Endothelial cell of umbilical vein (primary cell): ENCODE data around the gene CLEC4A. TPM values are rescaled to one million over a fixed set of nuclear protein-coding genes. Genes with fewer than 3 reads are reported as not detected.

Experiments
- Bru-seq: library from RNA; stranded (reverse); fragments of 400-500 nt; gene quantifications from one replicate; lab custom pipeline; 2021; lab: Mats Ljungman, UMichigan
- BruChase-seq, 2 experiments: library from RNA; stranded (reverse); fragments of 400-500 nt; gene quantifications; one replicate each; lab custom pipeline; 2021; lab: Mats Ljungman, UMichigan
- BruUV-seq: library from RNA; stranded (reverse); fragments of 400-500 nt; replicated peaks from 2 replicates; lab custom pipeline; 2021; lab: Mats Ljungman, UMichigan
- CTCF ChIA-PET: fragments of 300-600, 350-600 bp; sonication (Branson Sonifier 250); formaldehyde crosslinking; loops from one replicate; lab custom pipeline; 2021; ENCODE audit warnings: antibody characterized with exemption, inconsistent platforms; lab: Charles Lee
- POLR2A ChIA-PET: fragments of 300-600, 350-600 bp; sonication (Branson Sonifier 250); formaldehyde crosslinking; loops from one replicate; lab custom pipeline; 2021; ENCODE audit warnings: antibody characterized with exemption, inconsistent platforms; lab: Charles Lee
- DNase-seq: peaks from one replicate; pipeline ENCODE4 v3.0.0-alpha.2; 2011; ENCODE audit warnings: low read depth, low spot score
- FAIRE-seq: peaks from 2 replicates; lab custom pipeline; 2011; peaks lifted over from hg19 to GRCh38; lab: Jason Lieb, UNC
- H2AFZ ChIP-seq: 2 replicates; pipeline ENCODE4 v1.6.0; 2012; ENCODE audit warnings: low read depth, low read length, control low read depth, inconsistent platforms
- H3K27ac ChIP-seq: 2 replicates; pipeline ENCODE4 v1.5.1; 2011; ENCODE audit warnings: low read depth, mild to moderate bottlenecking, control low read depth, low read length, moderate library complexity; ENCODE audit not compliant: insufficient read depth
- H3K27me3 ChIP-seq, 2 experiments: 2 replicates each; pipeline versions ENCODE4 v1.6.0 to v1.6.1; 2011; ENCODE audit warnings: low read length in 2 of 2, mixed read lengths in 1 of 2; ENCODE audit not compliant: control insufficient read depth in 2 of 2, insufficient read depth in 2 of 2
- H3K36me3 ChIP-seq, 2 experiments: 2 replicates in 1 of 2; 3 replicates in 1 of 2; pipeline ENCODE4 v1.5.1; 2011; ENCODE audit warnings: low read length in 2 of 2, mild to moderate bottlenecking in 1 of 2, moderate library complexity in 1 of 2; ENCODE audit not compliant: control insufficient read depth in 2 of 2, insufficient read depth in 2 of 2; ENCODE audit errors: extremely low read depth in 1 of 2
- H3K4me1 ChIP-seq: 3 replicates; pipeline ENCODE4 v1.5.1; 2011; ENCODE audit warnings: mild to moderate bottlenecking, low read length; ENCODE audit not compliant: control insufficient read depth, insufficient read depth; ENCODE audit errors: extremely low read depth
- H3K4me2 ChIP-seq: 2 replicates; pipeline ENCODE4 v1.6.1; 2011; ENCODE audit warnings: low read length, control low read depth, mixed read lengths; ENCODE audit not compliant: insufficient read depth
- H3K4me3 ChIP-seq, 3 experiments: fragments of 200-600 bp in 1 of 3; sonication (generic), shearing (Covaris generic) in 1 of 3; replicated peaks in 1 of 3; 2 replicates each; pipeline ENCODE4 v1.5.1; 2011 to 2016; ENCODE audit warnings: control low read depth in 3 of 3, low read length in 3 of 3, mild to moderate bottlenecking in 2 of 3, inconsistent platforms in 1 of 3, low read depth in 1 of 3, moderate library complexity in 1 of 3; ENCODE audit not compliant: insufficient read depth in 1 of 3
- H3K79me2 ChIP-seq: 2 replicates; pipeline ENCODE4 v1.6.0; 2012; ENCODE audit warnings: low read length, inconsistent platforms; ENCODE audit not compliant: control insufficient read depth, insufficient read depth
- H3K9ac ChIP-seq: replicated peaks from 2 replicates; pipeline ENCODE3; 2011; ENCODE audit warnings: low read length, control low read depth; ENCODE audit not compliant: insufficient read depth; ENCODE audit errors: extremely low read depth
- H3K9me1 ChIP-seq: replicated peaks from 3 replicates; pipeline ENCODE4 v1.6.0; 2011; ENCODE audit warnings: mild to moderate bottlenecking, low read length; ENCODE audit not compliant: control insufficient read depth, insufficient read depth; ENCODE audit errors: extremely low read depth
- H3K9me3 ChIP-seq: replicated peaks from 2 replicates; pipeline ENCODE4 v1.5.1; 2012; ENCODE audit warnings: low read length, inconsistent platforms; ENCODE audit not compliant: control insufficient read depth, insufficient read depth
- H4K20me1 ChIP-seq: replicated peaks from 2 replicates; pipeline ENCODE3; 2011; ENCODE audit warnings: mild to moderate bottlenecking, low read length; ENCODE audit not compliant: control insufficient read depth, insufficient read depth; ENCODE audit errors: extremely low read depth
- CTCF ChIP-seq, 2 donors: IDR thresholded peaks; 1 replicate in 1 of 2; 2 replicates in 1 of 2; pipeline ENCODE4 v1.5.1; 2011; ENCODE audit warnings: low read length in 2 of 2, mild to moderate bottlenecking in 2 of 2, moderate library complexity in 2 of 2, control low read depth in 1 of 2, inconsistent platforms in 1 of 2, low read depth in 1 of 2; ENCODE audit not compliant: insufficient read depth in 1 of 2; ENCODE audit errors: extremely low read depth in 1 of 2
- EZH2 ChIP-seq: IDR thresholded peaks from 2 replicates; pipeline ENCODE4 v1.6.1; 2012; ENCODE audit warnings: borderline replicate concordance, low read depth, mild to moderate bottlenecking, moderate library complexity, low read length, inconsistent platforms; ENCODE audit not compliant: severe bottlenecking
- FOS ChIP-seq: IDR thresholded peaks from 2 replicates; pipeline ENCODE4 v1.6.1; 2011; ENCODE audit warnings: mild to moderate bottlenecking, low read length, moderate library complexity, borderline replicate concordance; ENCODE audit not compliant: insufficient read depth
- GATA2 ChIP-seq: IDR thresholded peaks from 2 replicates; pipeline ENCODE4 v1.7.0; 2011; ENCODE audit warnings: low read depth, mild to moderate bottlenecking, moderate library complexity, mixed read lengths, low read length; ENCODE audit not compliant: insufficient read length, insufficient read depth
- JUN ChIP-seq: IDR thresholded peaks from 2 replicates; pipeline ENCODE4 v1.6.1; 2011; ENCODE audit warnings: borderline replicate concordance, low read depth; ENCODE audit not compliant: insufficient read length, insufficient read depth
- MAX ChIP-seq: IDR thresholded peaks from 2 replicates; pipeline ENCODE4 v1.6.1; 2011; ENCODE audit not compliant: insufficient read depth, insufficient read length
- MYC ChIP-seq: IDR thresholded peaks from one replicate; pipeline ENCODE4 v1.6.1; 2011; ENCODE audit warnings: mild to moderate bottlenecking, low read depth, low read length
- POLR2A ChIP-seq: IDR thresholded peaks from 2 replicates; pipeline ENCODE4 v1.6.1; 2012; ENCODE audit warnings: low read depth, mild to moderate bottlenecking, control low read depth, low read length
- POLR2AphosphoS5 ChIP-seq: IDR thresholded peaks from 2 replicates; pipeline ENCODE4 v1.6.1; 2012; ENCODE audit warnings: low read depth, mild to moderate bottlenecking, control low read depth, low read length, moderate library complexity; ENCODE audit not compliant: insufficient read depth
- dilution Hi-C: fragments of 300-500 bp; cut with MboI; formaldehyde crosslinking; loops from one replicate; pipeline ENCODE4 v1.15.0; 2019; ENCODE audit warnings: low sequenced_read_pairs; ENCODE audit not compliant: extremely low pct_ligation_motif_present
- intact Hi-C: fragments of 100-400 bp; cut with micrococcal nuclease; formaldehyde crosslinking; loops from one replicate; pipeline ENCODE4 v1.10.0; 2022
- long read RNA-seq: library from polyadenylated mRNA; stranded (forward); transcript quantifications from one replicate; pipeline ENCODE4 v2.0.0, GENCODE V29; 2021
- polyA minus RNA-seq, 3 experiments: library from RNA; depleted of rRNA, polyadenylated mRNA; stranded (reverse); fragments of >200 nt; gene quantifications; 1 replicate in 1 of 3; 2 replicates in 2 of 3; pipeline ENCODE4 v1.2.3, GENCODE V29; 2011
- polyA plus RNA-seq, 4 experiments: library from polyadenylated mRNA; depleted of rRNA in 3 of 4; stranded (reverse) in 3 of 4; unstranded in 1 of 4; fragments of >200 nt; gene quantifications; 2 replicates each; pipeline versions ENCODE4 v1.2.1 to v1.2.3, GENCODE V29; 2011 to 2012; ENCODE audit warnings: missing spikeins in 1 of 4
- total RNA-seq: library from RNA; stranded (reverse); gene quantifications from 2 replicates; pipeline ENCODE4 v1.2.3, GENCODE V29; 2021

Gene CLEC4A
- total RNA-seq: 0.86 and 0.95 TPM in 2 replicates
- 0.52 and 0.68 TPM in 2 replicates for polyA plus RNA-seq
- 0.20 TPM in 1 of 2 replicates, not detected in the other for polyA plus RNA-seq (2011; cell fraction: cytosol; rRNA removed)
- polyA plus RNA-seq (2011; cell fraction: nucleus; rRNA removed): 1.5 and 2.1 TPM in 2 replicates
- polyA plus RNA-seq (2012): 0.30 and 0.59 TPM in 2 replicates
- polyA minus RNA-seq: 0.53 TPM in 1 of 2 replicates, not detected in the other
- polyA minus RNA-seq (2011; cell fraction: cytosol; rRNA and poly(A)+ RNA removed): not detected
- polyA minus RNA-seq (2011; cell fraction: nucleus; rRNA and poly(A)+ RNA removed): 0.58 TPM in 1 of 2 replicates, not detected in the other
- Bru-seq, nascent RNA: percentile 32 among the genes with signal in this experiment
- BruChase-seq, experiment 1, labeled RNA remaining after a 6-hour chase: percentile 75 among the genes with signal in this experiment
- BruChase-seq, experiment 2, labeled RNA remaining after a 2-hour chase: percentile 69 among the genes with signal in this experiment
- long read RNA-seq: 0 reads

- H3K9me1 ChIP-seq: no peaks in the 10 kb centered on the region
- FAIRE-seq: no peak
- no peaks in the 10 kb centered on the region for H3K4me1 ChIP-seq
- POLR2A ChIA-PET: interaction anchor here (0.6 kb wide), 1 partner anchor 268 kb away, joined by 3 read pairs; no protein-coding TSS in a partner anchor
- H3K9ac ChIP-seq: no peak within 1 kb of the TSS
- intact Hi-C loops (no loop called here), dilution Hi-C loops (no loop called here)
- no peak within 1 kb of the TSS for H2AFZ ChIP-seq
- no peak within 1 kb of the TSS for H3K27ac ChIP-seq
- H3K4me3 ChIP-seq: no peak within 1 kb of the TSS
- no peaks in the 10 kb centered on the region for H3K27me3 ChIP-seq
- DNase-seq: no peak
- H3K36me3 ChIP-seq: no peaks in the 10 kb centered on the region
- no peaks in the 10 kb centered on the region for H3K79me2 ChIP-seq
- no TSS peak for BruUV-seq
- CTCF ChIA-PET: interaction anchor here (1.4 kb wide), 1 partner anchor 14 kb away, joined by 4 read pairs; no protein-coding TSS in a partner anchor
- H3K9me3 ChIP-seq: no peaks in the 10 kb centered on the region
- no peak within 1 kb of the TSS for H3K4me2 ChIP-seq
- H4K20me1 ChIP-seq: no peaks in the 10 kb centered on the region
- TF ChIP-seq EZH2 (no peak), MYC (no peak), FOS (no peak), POLR2AphosphoS5 (no peak), JUN (no peak), CTCF (IDR thresholded peaks at IDR 0.05; ENCODE audit: extremely low read depth in 1 of 2, insufficient read depth in 1 of 2, low read depth in 1 of 2, low read length in 2 of 2) (no peak), MAX (no peak), GATA2 (no peak), POLR2A (no peak)
Measured at GRCh38 chr12:8123124-8123912, at the start of gene CLEC4A. Gene CLEC4A (plus strand): TSS chr12:8123617. CDS start chr12:8123879, 262 bp downstream.
